Measurements from ENCODE around the gene OCIAD2. TPM values are rescaled to one million over a fixed set of nuclear protein-coding genes. Genes with fewer than 3 reads are reported as not detected.
"Not testable (repeated sequence)": the region's sequence is repeated elsewhere in the genome, so short reads cannot be mapped to it uniquely, and the experiment has no call there.

OCIAD2 gene
- total and polyA plus RNA-seq, 5 donors from 2014 or later, result 83.0 to 359 (median 294) TPM

DNA sequence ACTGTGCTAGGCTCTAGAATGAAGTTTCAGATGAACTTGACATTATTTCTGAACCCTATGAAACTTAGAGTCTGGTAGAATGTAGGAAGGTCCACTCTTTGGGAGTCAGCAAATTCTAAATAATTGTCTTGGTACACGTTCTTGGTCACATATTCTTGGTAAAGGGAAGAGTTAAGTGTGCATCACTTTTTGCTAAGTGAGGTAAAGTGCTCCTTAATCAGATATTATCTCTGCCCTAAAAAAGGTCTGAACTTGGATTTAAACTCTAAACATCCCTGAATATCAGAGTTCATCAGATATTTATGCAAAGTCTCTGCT, 7.2 kb downstream of the OCIAD2 start:
- DNase-seq (no peak), ATAC-seq (ENCODE audit: low read depth in 2 of 2) (no peak)
- H3K9me3 ChIP-seq (ENCODE audit: control insufficient read depth in 2 of 2, low read length in 2 of 2), result no peaks in the 10 kb centered on the region
- Mint-ChIP-seq H3K9me3 (no peaks in the 10 kb centered on the region), H3K36me3 (peaks cover 75% of the 10 kb centered on the region), H3K4me3 (no peak overlapping the region), H3K27me3 (no peaks in the 10 kb centered on the region), H3K4me1 (peaks cover 28 to 63% (median 41%) of the 10 kb centered on the region in 4 donors), H3K27ac (peak overlapping the region in 2 of 3 donors; percentile 13 to 32)
- H3K27ac ChIP-seq (ENCODE audit: insufficient read depth, low read length, poor library complexity, severe bottlenecking), result no peak overlapping the region
- H3K4me3 ChIP-seq (ENCODE audit: low read depth, low read length), result peak overlapping the region; percentile 7
- H3K4me1 ChIP-seq (ENCODE audit: control insufficient read depth, insufficient read depth, low read length, poor library complexity, severe bottlenecking), result peaks cover 18% of the 10 kb centered on the region
- H3K27me3 ChIP-seq (ENCODE audit: control insufficient read depth, insufficient read depth, low read length), result no peaks in the 10 kb centered on the region
- H3K36me3 ChIP-seq (ENCODE audit: control insufficient read depth, insufficient read depth, low read length), result peaks cover 84% of the 10 kb centered on the region

DNA sequence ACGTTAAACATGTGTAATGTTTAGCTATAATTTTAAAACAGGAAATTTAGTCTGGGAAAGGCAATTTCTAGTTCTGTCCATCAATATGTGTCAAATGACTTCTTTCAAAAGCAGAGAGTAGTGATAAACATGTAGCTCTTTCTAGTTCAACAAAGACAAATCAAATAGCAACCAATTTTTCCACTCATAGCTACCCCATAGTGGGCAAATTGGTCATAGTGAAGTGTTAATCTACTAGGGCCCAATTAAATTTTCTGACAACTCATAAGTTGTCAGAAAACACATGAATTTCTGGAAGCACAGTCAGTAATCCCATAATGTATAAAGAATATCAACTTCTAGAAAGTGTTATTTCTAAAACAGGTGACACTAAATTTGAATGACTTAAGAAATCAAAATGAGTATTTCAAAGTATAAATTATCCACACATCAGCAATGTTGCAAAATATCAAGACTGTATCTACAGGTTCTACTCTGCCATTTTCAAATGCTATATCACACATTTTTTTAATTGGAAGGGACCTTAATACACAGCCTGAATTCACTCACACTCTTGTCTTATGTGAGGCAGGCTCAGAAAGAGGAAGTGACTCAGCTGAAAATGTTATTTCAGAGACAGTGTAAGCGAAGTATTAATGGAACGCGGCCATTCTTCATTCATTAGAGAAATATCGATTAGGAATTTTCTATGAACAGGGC, 7.7 kb downstream of the OCIAD2 start:
- Histone ChIP-seq H3K27ac (ENCODE audit: insufficient read depth, low read length, poor library complexity, severe bottlenecking) (no peak overlapping the region), H3K9me3 (ENCODE audit: control insufficient read depth in 2 of 2, low read length in 2 of 2) (no peaks in the 10 kb centered on the region), H3K27me3 (ENCODE audit: control insufficient read depth, insufficient read depth, low read length) (no peaks in the 10 kb centered on the region), H3K4me1 (ENCODE audit: control insufficient read depth, insufficient read depth, low read length, poor library complexity, severe bottlenecking) (peaks cover 14% of the 10 kb centered on the region), H3K36me3 (ENCODE audit: control insufficient read depth, insufficient read depth, low read length) (peaks cover 87% of the 10 kb centered on the region), H3K4me3 (ENCODE audit: low read depth, low read length) (no peak overlapping the region)
- no peaks in the 10 kb centered on the region for H3K9me3 Mint-ChIP-seq
- DNase-seq (peak in 1 of 3 donors; percentile 49), ATAC-seq (ENCODE audit: low read depth in 2 of 2) (no peak)
- no peaks in the 10 kb centered on the region for H3K27me3 Mint-ChIP-seq
- peak overlapping the region in 1 of 4 donors; percentile 4 for H3K4me3 Mint-ChIP-seq
- peaks cover 78% of the 10 kb centered on the region for H3K36me3 Mint-ChIP-seq
- H3K4me1 Mint-ChIP-seq, result peaks cover 28 to 60% (median 38%) of the 10 kb centered on the region in 4 donors
- H3K27ac Mint-ChIP-seq, result peak overlapping the region; percentile 13 to 32 (median 29)

DNA sequence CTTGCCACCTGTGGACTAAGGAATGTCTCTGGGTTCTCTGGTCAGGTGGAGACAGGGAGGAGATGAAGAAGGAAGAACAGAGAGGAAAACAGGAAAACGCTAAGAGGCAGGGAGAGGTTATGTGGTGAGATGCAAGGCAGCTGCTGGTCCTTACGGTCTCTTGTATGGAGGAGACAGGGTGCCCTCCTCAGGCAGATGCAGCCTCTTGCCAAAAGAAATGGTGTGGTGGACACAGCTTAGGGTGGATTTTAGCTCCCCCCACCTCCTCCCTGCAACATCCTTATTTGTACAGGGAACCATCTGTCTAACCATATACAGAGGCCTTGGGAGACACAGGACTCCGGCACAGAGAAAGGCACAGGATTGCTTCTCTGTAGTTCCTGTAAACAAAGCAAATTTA, 9.7 kb downstream of the OCIAD2 start:
- Mint-ChIP-seq H3K4me3 (no peak overlapping the region), H3K36me3 (peaks cover 76% of the 10 kb centered on the region), H3K27ac (peak overlapping the region in 2 of 3 donors; percentile 4 to 10), H3K27me3 (no peaks in the 10 kb centered on the region), H3K9me3 (no peaks in the 10 kb centered on the region), H3K4me1 (peaks cover 25 to 52% (median 32%) of the 10 kb centered on the region in 4 donors)
- H3K4me1 ChIP-seq (ENCODE audit: control insufficient read depth, insufficient read depth, low read length, poor library complexity, severe bottlenecking), result peaks cover 9% of the 10 kb centered on the region
- no peak overlapping the region for H3K4me3 ChIP-seq (ENCODE audit: low read depth, low read length)
- peaks cover 91% of the 10 kb centered on the region for H3K36me3 ChIP-seq (ENCODE audit: control insufficient read depth, insufficient read depth, low read length)
- DNase-seq, result no peak
- no peaks in the 10 kb centered on the region for H3K27me3 ChIP-seq (ENCODE audit: control insufficient read depth, insufficient read depth, low read length)
- no peak for ATAC-seq (ENCODE audit: low read depth in 2 of 2)
- no peak overlapping the region for H3K27ac ChIP-seq (ENCODE audit: insufficient read depth, low read length, poor library complexity, severe bottlenecking)
- no peaks in the 10 kb centered on the region for H3K9me3 ChIP-seq (ENCODE audit: control insufficient read depth in 2 of 2, low read length in 2 of 2)

DNA sequence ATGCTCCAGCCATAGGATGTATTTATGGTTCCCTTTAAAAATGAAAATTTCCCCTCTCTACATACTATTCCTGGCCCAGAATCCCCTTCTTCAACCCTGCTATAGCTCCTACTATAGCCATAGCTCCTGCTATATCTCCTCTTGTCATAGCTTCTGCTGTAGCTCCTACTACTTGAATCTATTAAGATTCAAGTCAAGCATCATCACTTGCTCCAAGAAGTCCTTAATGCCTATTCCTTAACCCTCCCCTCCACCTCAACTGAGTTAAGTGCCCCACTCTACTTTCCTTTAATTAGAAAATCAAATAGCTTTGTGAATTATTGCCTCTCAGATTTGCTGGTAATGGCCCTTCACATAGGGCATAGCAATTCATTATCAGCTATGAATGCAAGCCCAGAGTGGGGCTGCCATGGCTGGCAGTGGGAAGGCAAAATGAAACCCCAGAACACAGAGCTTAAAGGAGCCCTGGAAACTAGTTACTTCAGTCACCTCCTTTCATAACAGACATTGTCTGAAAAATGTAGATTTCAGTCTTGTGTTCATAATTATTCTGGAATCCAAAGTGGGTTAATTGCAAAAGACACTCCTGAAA, 15.4 kb downstream of the OCIAD2 start:
- Histone ChIP-seq H3K27me3 (ENCODE audit: control insufficient read depth, insufficient read depth, low read length) (no peaks in the 10 kb centered on the region), H3K9me3 (ENCODE audit: control insufficient read depth in 2 of 2, low read length in 2 of 2) (peaks cover 2 to 11% of the 10 kb centered on the region in 2 experiments), H3K4me1 (ENCODE audit: control insufficient read depth, insufficient read depth, low read length, poor library complexity, severe bottlenecking) (no peaks in the 10 kb centered on the region), H3K27ac (ENCODE audit: insufficient read depth, low read length, poor library complexity, severe bottlenecking) (no peak overlapping the region), H3K4me3 (ENCODE audit: low read depth, low read length) (no peak overlapping the region), H3K36me3 (ENCODE audit: control insufficient read depth, insufficient read depth, low read length) (peaks cover 62% of the 10 kb centered on the region)
- ATAC-seq (ENCODE audit: low read depth in 2 of 2) (no peak), DNase-seq (no peak)
- peaks cover 70% of the 10 kb centered on the region for H3K36me3 Mint-ChIP-seq
- peaks cover 2 to 5% (median 2%) of the 10 kb centered on the region in 4 donors for H3K4me1 Mint-ChIP-seq
- peaks cover 0 to 11% (median 3%) of the 10 kb centered on the region in 7 donors for H3K9me3 Mint-ChIP-seq
- no peaks in the 10 kb centered on the region for H3K27me3 Mint-ChIP-seq
- no peak overlapping the region for H3K27ac Mint-ChIP-seq
- no peak overlapping the region for H3K4me3 Mint-ChIP-seq

DNA sequence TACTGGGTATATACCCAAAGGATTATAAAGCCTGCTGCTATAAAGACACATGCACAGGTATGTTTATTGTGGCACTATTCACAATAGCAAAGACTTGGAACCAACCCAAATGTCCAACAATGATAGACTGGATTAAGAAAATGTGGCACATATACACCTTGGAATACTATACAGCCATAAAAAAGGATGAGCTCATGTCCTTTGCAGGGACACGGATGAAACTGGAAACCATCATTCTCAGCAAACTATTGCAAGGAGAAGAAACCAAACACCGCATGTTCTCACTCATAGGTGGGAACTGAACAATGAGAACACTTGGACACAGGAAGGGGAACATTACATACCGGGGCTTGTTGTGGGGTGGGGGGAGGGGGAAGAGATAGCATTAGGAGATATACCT, 16.8 kb downstream of the OCIAD2 start:
- not testable (repeated sequence) for H3K4me3 ChIP-seq (ENCODE audit: low read depth, low read length); H3K27ac Mint-ChIP-seq; H3K4me3 Mint-ChIP-seq; H3K27me3 Mint-ChIP-seq; H3K27me3 ChIP-seq (ENCODE audit: control insufficient read depth, insufficient read depth, low read length); ATAC-seq (ENCODE audit: low read depth in 2 of 2); H3K27ac ChIP-seq (ENCODE audit: insufficient read depth, low read length, poor library complexity, severe bottlenecking); H3K4me1 Mint-ChIP-seq; DNase-seq; H3K4me1 ChIP-seq (ENCODE audit: control insufficient read depth, insufficient read depth, low read length, poor library complexity, severe bottlenecking)
- Histone ChIP-seq H3K36me3 (ENCODE audit: control insufficient read depth, insufficient read depth, low read length) (peaks cover 49% of the 10 kb centered on the region), H3K9me3 (ENCODE audit: control insufficient read depth in 2 of 2, low read length in 2 of 2) (peaks cover 2 to 11% of the 10 kb centered on the region in 2 experiments)
- Mint-ChIP-seq H3K9me3 (peaks cover 0 to 11% (median 3%) of the 10 kb centered on the region in 7 donors), H3K36me3 (peaks cover 58% of the 10 kb centered on the region)

DNA sequence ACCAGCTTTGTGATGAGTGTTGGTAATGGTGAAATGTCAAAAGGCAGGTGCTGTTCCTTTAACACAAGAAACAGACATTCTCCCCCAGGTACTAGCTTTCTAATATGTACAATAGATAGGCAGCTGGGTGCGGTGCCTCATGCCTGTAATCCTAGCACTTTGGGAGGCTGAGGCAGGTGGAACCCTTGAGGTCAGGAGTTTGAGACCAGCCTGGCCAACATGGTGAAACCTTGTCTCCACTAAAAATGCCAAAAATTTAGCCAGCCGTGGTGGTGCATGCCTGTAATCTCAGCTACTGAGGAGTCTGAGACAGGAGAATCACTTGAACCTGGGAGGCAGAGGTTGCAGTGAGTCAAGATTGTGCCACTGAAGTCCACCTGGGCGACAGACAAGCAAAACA, 24.9 kb downstream of the OCIAD2 start:
- not testable (repeated sequence) for H3K27me3 ChIP-seq (ENCODE audit: control insufficient read depth, insufficient read depth, low read length); H3K9me3 Mint-ChIP-seq; H3K4me3 ChIP-seq (ENCODE audit: low read depth, low read length); H3K9me3 ChIP-seq (ENCODE audit: control insufficient read depth in 2 of 2, low read length in 2 of 2); H3K4me1 Mint-ChIP-seq; H3K27ac ChIP-seq (ENCODE audit: insufficient read depth, low read length, poor library complexity, severe bottlenecking); DNase-seq; H3K36me3 ChIP-seq (ENCODE audit: control insufficient read depth, insufficient read depth, low read length); ATAC-seq (ENCODE audit: low read depth in 2 of 2); H3K36me3 Mint-ChIP-seq; H3K4me3 Mint-ChIP-seq; H3K4me1 ChIP-seq (ENCODE audit: control insufficient read depth, insufficient read depth, low read length, poor library complexity, severe bottlenecking); H3K27me3 Mint-ChIP-seq; H3K27ac Mint-ChIP-seq

DNA sequence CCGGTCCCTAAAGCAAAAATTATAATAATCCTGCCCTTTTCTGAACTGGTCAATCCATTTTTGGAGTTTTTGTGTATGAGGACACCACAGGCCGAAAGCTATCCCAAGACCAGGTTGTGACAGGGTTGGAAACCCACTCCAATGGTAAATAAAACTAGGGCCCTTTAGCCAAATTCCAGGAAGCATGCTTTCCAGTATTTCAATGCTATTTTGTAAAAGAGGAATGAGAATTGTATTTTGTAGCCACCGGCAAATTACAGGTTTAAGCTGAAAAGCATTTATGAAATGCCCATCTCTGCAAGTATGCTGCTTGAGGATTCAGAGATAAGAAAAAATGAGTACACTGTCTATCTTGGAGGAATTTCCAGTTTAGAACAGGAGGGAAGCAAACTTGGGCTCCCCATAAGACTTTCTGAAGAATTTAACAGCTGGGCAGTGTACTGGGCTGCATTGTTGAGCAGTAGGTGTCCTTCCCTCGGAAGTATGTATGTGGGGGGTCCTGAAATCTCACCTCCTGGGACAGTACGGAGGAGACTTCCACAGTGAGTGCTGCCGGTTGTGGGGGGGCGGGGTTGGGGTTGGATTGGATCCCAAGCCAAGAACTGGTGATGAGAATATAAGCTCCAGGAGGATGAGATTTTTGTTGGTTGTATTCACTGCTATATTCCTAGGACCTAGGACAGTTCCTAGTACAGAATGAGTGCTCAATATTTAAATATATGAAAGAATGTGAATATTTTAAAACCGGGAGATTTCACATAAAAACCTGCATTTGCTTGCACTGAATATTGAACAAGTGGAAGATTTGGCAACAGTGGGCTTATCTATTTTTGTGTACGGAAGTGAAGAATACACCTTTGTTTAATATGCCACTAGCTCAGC, 26.8 kb downstream of the OCIAD2 start:
- H3K9me3 Mint-ChIP-seq, result peaks cover 0 to 4% (median 0%) of the 10 kb centered on the region in 7 donors
- H3K27ac ChIP-seq (ENCODE audit: insufficient read depth, low read length, poor library complexity, severe bottlenecking), result no peak overlapping the region
- H3K36me3 ChIP-seq (ENCODE audit: control insufficient read depth, insufficient read depth, low read length), result no peaks in the 10 kb centered on the region
- ATAC-seq (ENCODE audit: low read depth in 2 of 2) (no peak), DNase-seq (no peak)
- H3K4me3 Mint-ChIP-seq, result no peak overlapping the region
- no peaks in the 10 kb centered on the region for H3K4me1 ChIP-seq (ENCODE audit: control insufficient read depth, insufficient read depth, low read length, poor library complexity, severe bottlenecking)
- H3K27me3 ChIP-seq (ENCODE audit: control insufficient read depth, insufficient read depth, low read length), result no peaks in the 10 kb centered on the region
- no peaks in the 10 kb centered on the region for H3K9me3 ChIP-seq (ENCODE audit: control insufficient read depth in 2 of 2, low read length in 2 of 2)
- H3K4me3 ChIP-seq (ENCODE audit: low read depth, low read length), result no peak overlapping the region
- no peaks in the 10 kb centered on the region for H3K36me3 Mint-ChIP-seq
- no peaks in the 10 kb centered on the region for H3K27me3 Mint-ChIP-seq
- no peak overlapping the region for H3K27ac Mint-ChIP-seq
- H3K4me1 Mint-ChIP-seq, result peaks cover 0 to 4% (median 3%) of the 10 kb centered on the region in 4 donors

Measured in CD4-positive, CD25-positive, alpha-beta regulatory T cell (primary cell).